HCT116 (cell line): Measurements from ENCODE around the gene PRKAA2. TPM values are rescaled to one million over a fixed set of nuclear protein-coding genes. Genes with fewer than 3 reads are reported as not detected.

Source experiments
- ATAC-seq: fragments of 200-7000 bp; cut with Tn5 transposase; 2 replicates; pipeline ENCODE4 v1.9.1; 2020; ENCODE audit warnings: mild to moderate bottlenecking, moderate library complexity
- BruUV-seq: library from RNA; stranded (reverse); fragments of 400-500 nt; replicated peaks from 2 replicates; lab custom pipeline; 2021; lab: Mats Ljungman, UMichigan
- CTCF ChIA-PET: fragments of 300-600 bp; sonication (Branson Sonifier 250); formaldehyde crosslinking; loops from one replicate; lab custom pipeline; 2021; ENCODE audit warnings: antibody characterized with exemption; lab: Charles Lee
- POLR2A ChIA-PET: fragments of 300-600, 350-600 bp; sonication (Branson Sonifier 250); formaldehyde crosslinking; loops from one replicate; lab custom pipeline; 2021; ENCODE audit warnings: antibody characterized with exemption; lab: Charles Lee
- RAD21 ChIA-PET, 2 experiments: fragments of 300-600 bp; sonication (Branson Sonifier 250); formaldehyde crosslinking; loops; one replicate each; lab custom pipeline; 2023; ENCODE audit warnings: low total read pairs in 2 of 2; ENCODE audit not compliant: uncharacterized antibody in 2 of 2, unreplicated experiment in 2 of 2, low non-redundant PET in 1 of 2; lab: Charles Lee
- DNase-seq: peaks from one replicate; pipeline ENCODE4 v3.0.0-alpha.2; 2010; ENCODE audit warnings: low read depth, low spot score
- H2AFZ ChIP-seq: fragments of 200-600 bp; shearing (Covaris generic), sonication (generic); 2 replicates; pipeline ENCODE4 v1.6.1; 2017; ENCODE audit warnings: low read depth, mixed run types, mixed read lengths, antibody characterized with exemption, low read length; ENCODE audit not compliant: poor library complexity, severe bottlenecking
- H3K27ac ChIP-seq: 2 replicates; pipeline ENCODE4 v1.5.1; 2012; ENCODE audit warnings: low read depth, low read length
- H3K27me3 ChIP-seq: fragments of 200-600 bp; sonication (generic); 2 replicates; pipeline ENCODE4 v1.6.1; 2016; ENCODE audit warnings: mixed run types, low read length, mixed read lengths; ENCODE audit not compliant: insufficient read depth
- H3K36me3 ChIP-seq, 2 experiments: fragments of 200-500 bp in 1 of 2; fragments of 200-600 bp in 1 of 2; sonication (Bioruptor generic) in 1 of 2; sonication (generic) in 1 of 2; 2 replicates each; pipeline versions ENCODE4 v1.5.1 to v1.6.1; 2014 to 2016; ENCODE audit warnings: low read length in 2 of 2, inconsistent platforms in 1 of 2, mixed read lengths in 1 of 2, mixed run types in 1 of 2; ENCODE audit not compliant: insufficient read depth in 2 of 2, control insufficient read depth in 1 of 2
- H3K4me1 ChIP-seq, 2 experiments: fragments of 200-600 bp in 1 of 2; sonication (generic) in 1 of 2; 2 replicates each; pipeline versions ENCODE4 v1.5.1 to v1.6.1; 2012 to 2017; ENCODE audit warnings: low read length in 2 of 2, inconsistent platforms in 1 of 2, mild to moderate bottlenecking in 1 of 2, mixed read lengths in 1 of 2, mixed run types in 1 of 2, moderate library complexity in 1 of 2; ENCODE audit not compliant: insufficient read depth in 2 of 2, control insufficient read depth in 1 of 2
- H3K4me2 ChIP-seq: fragments of 200-600 bp; sonication (generic); 2 replicates; pipeline ENCODE4 v1.6.1; 2017; ENCODE audit warnings: mixed run types, low read length, mixed read lengths
- H3K4me3 ChIP-seq, 2 experiments: fragments of 200-600 bp in 1 of 2; sonication (generic) in 1 of 2; replicated peaks in 1 of 2; 2 replicates each; pipeline ENCODE4 v1.5.1; 2011 to 2016; ENCODE audit warnings: low read length in 2 of 2, control low read depth in 1 of 2, low read depth in 1 of 2, mild to moderate bottlenecking in 1 of 2, mixed read lengths in 1 of 2, mixed run types in 1 of 2
- H3K79me2 ChIP-seq: fragments of 200-600 bp; sonication (generic); 2 replicates; pipeline ENCODE4 v1.6.1; 2017; ENCODE audit warnings: mild to moderate bottlenecking, mixed run types, low read length, moderate library complexity, mixed read lengths; ENCODE audit not compliant: insufficient read depth
- H3K9ac ChIP-seq: fragments of 200-600 bp; sonication (generic); 2 replicates; pipeline ENCODE4 v1.6.1; 2016; ENCODE audit warnings: low read length, mixed read lengths
- H3K9me2 ChIP-seq: fragments of 200-600 bp; sonication (generic), shearing (Covaris generic); 2 replicates; pipeline ENCODE4 v1.6.1; 2017; ENCODE audit warnings: mixed run types, mild to moderate bottlenecking, moderate library complexity; ENCODE audit not compliant: insufficient read depth
- H3K9me3 ChIP-seq, 2 experiments: fragments of 200-500 bp in 1 of 2; fragments of 200-600 bp in 1 of 2; sonication (Bioruptor generic) in 1 of 2; sonication (generic) in 1 of 2; 2 replicates each; pipeline ENCODE4 v1.6.1; 2014 to 2017; ENCODE audit warnings: low read length in 2 of 2, mixed read lengths in 2 of 2, inconsistent platforms in 1 of 2, low read depth in 1 of 2, mild to moderate bottlenecking in 1 of 2, mixed run types in 1 of 2, moderate library complexity in 1 of 2; ENCODE audit not compliant: control insufficient read depth in 1 of 2, insufficient read depth in 1 of 2
- H4K20me1 ChIP-seq: fragments of 200-600 bp; sonication (generic), shearing (Covaris generic); 2 replicates; pipeline ENCODE4 v1.6.1; 2017; ENCODE audit warnings: mixed run types, mild to moderate bottlenecking, moderate library complexity; ENCODE audit not compliant: insufficient read depth
- CEBPB ChIP-seq: IDR thresholded peaks from 2 replicates; pipeline ENCODE4 v1.6.1; 2012; ENCODE audit warnings: low read depth
- CTCF ChIP-seq, 3 experiments: fragments of 200-600 bp in 1 of 3; sonication (generic) in 1 of 3; IDR thresholded peaks in 2 of 3; conservative IDR thresholded peaks in 1 of 3; 2 replicates each; pipeline ENCODE4 v1.5.1; 2012 to 2017; ENCODE audit warnings: low read depth in 2 of 3, low read length in 2 of 3, antibody characterized with exemption in 1 of 3, borderline replicate concordance in 1 of 3, control low read depth in 1 of 3, mild to moderate bottlenecking in 1 of 3, mixed read lengths in 1 of 3, mixed run types in 1 of 3, moderate library complexity in 1 of 3; ENCODE audit not compliant: insufficient read depth in 1 of 3
- EGR1 ChIP-seq: IDR thresholded peaks from 2 replicates; pipeline ENCODE4 v1.6.1; 2012; ENCODE audit warnings: low read depth
- EZH2 ChIP-seq: fragments of 200-600 bp; sonication (generic); IDR thresholded peaks from 2 replicates; pipeline ENCODE4 v1.6.1; 2017; ENCODE audit warnings: antibody characterized with exemption, mixed run types
- FOSL1 ChIP-seq: IDR thresholded peaks from 2 replicates; pipeline ENCODE4 v1.6.1; 2012; ENCODE audit warnings: low read depth
- MAX ChIP-seq: IDR thresholded peaks from 2 replicates; pipeline ENCODE4 v1.6.1; 2012
- POLR2A ChIP-seq: IDR thresholded peaks from 2 replicates; pipeline ENCODE4 v1.7.0; 2011; ENCODE audit warnings: borderline replicate concordance; ENCODE audit not compliant: insufficient read depth, insufficient read length; ENCODE audit errors: extremely low read depth
- POLR2AphosphoS5 ChIP-seq: IDR thresholded peaks from 2 replicates; pipeline ENCODE4 v1.6.1; 2011; ENCODE audit warnings: mild to moderate bottlenecking, low read depth, low read length, moderate library complexity
- RAD21 ChIP-seq: IDR thresholded peaks from 2 replicates; pipeline ENCODE4 v1.6.1; 2012; ENCODE audit warnings: low read depth, mild to moderate bottlenecking
- SP1 ChIP-seq: IDR thresholded peaks from 2 replicates; pipeline ENCODE4 v1.6.1; 2012; ENCODE audit warnings: low read depth
- TCF7L2 ChIP-seq: IDR thresholded peaks from 2 replicates; pipeline ENCODE4 v1.7.0; 2011; ENCODE audit warnings: borderline replicate concordance, inconsistent platforms; ENCODE audit not compliant: insufficient read depth, insufficient read length; ENCODE audit errors: extremely low read depth
- ZBTB33 ChIP-seq: IDR thresholded peaks from 2 replicates; pipeline ENCODE4 v1.6.1; 2011; ENCODE audit warnings: mild to moderate bottlenecking, low read length, moderate library complexity; ENCODE audit not compliant: insufficient replicate concordance; ENCODE audit errors: extremely low read depth
- ZFX ChIP-seq: fragments of 450-650 bp; IDR thresholded peaks from 2 replicates; pipeline ENCODE4 v1.6.1; 2017
- intact Hi-C: fragments of 100-400 bp; cut with micrococcal nuclease; formaldehyde crosslinking; loops from 2 replicates; pipeline ENCODE4 v1.10.0; 2022
- total RNA-seq: library from RNA; stranded (reverse); gene quantifications from one replicate; pipeline ENCODE4 v1.2.1, GENCODE V29; 2021; ENCODE audit not compliant: unreplicated experiment

PRKAA2 gene
- total RNA-seq, 1 experiment from 2014 or later: 1.6 TPM

- TF ChIP-seq ZBTB33: no peak
Observed at GRCh38 chr1:56638248-56638647, 6.9 kb upstream of the PRKAA2 start (continued).

GRCh38 chr1:56639211-56639610 lies 5.9 kb upstream of the PRKAA2 start:
- DNase-seq: no peak
- BruUV-seq: no TSS peak
- ChIA-PET RAD21 (no interaction called here), CTCF (no interaction called here), POLR2A (no interaction called here)
- Histone ChIP-seq H3K27me3 (peaks cover 14% of the 10 kb centered on the region), H4K20me1 (no peaks in the 10 kb centered on the region), H3K27ac (no peak overlapping the region), H3K9ac (no peak overlapping the region), H3K4me1 (peaks cover 0 to 2% of the 10 kb centered on the region in 2 experiments; a peak in 2 of 4 replicates), H3K9me3 (no peaks in the 10 kb centered on the region), H3K4me2 (no peak overlapping the region), H3K79me2 (no peaks in the 10 kb centered on the region), H3K4me3 (no peak overlapping the region), H3K9me2 (no peaks in the 10 kb centered on the region), H2AFZ (no peak overlapping the region), H3K36me3 (no peaks in the 10 kb centered on the region)
- TF ChIP-seq FOSL1: no peak
- no peak for TF ChIP-seq SP1
- no peak for TF ChIP-seq ZBTB33
- no peak for TF ChIP-seq EGR1
- TF ChIP-seq MAX: no peak
- TF ChIP-seq POLR2AphosphoS5: no peak
- TF ChIP-seq TCF7L2: no peak
- TF ChIP-seq CTCF (IDR thresholded peaks at IDR 0.05 in 2 of 3, conservative IDR thresholded peaks at IDR 0.05 in 1 of 3; ENCODE audit: borderline replicate concordance in 1 of 3, insufficient read depth in 1 of 3, low read depth in 2 of 3, low read length in 2 of 3): no peak
- TF ChIP-seq RAD21: no peak
- TF ChIP-seq POLR2A: no peak
- TF ChIP-seq EZH2: no peak
- no peak for TF ChIP-seq CEBPB
- TF ChIP-seq ZFX: no peak
- ATAC-seq: no peak
- intact Hi-C loops: no loop called here
